ENCODE measurements around the gene ABLIM1.

Gene ABLIM1

DNA sequence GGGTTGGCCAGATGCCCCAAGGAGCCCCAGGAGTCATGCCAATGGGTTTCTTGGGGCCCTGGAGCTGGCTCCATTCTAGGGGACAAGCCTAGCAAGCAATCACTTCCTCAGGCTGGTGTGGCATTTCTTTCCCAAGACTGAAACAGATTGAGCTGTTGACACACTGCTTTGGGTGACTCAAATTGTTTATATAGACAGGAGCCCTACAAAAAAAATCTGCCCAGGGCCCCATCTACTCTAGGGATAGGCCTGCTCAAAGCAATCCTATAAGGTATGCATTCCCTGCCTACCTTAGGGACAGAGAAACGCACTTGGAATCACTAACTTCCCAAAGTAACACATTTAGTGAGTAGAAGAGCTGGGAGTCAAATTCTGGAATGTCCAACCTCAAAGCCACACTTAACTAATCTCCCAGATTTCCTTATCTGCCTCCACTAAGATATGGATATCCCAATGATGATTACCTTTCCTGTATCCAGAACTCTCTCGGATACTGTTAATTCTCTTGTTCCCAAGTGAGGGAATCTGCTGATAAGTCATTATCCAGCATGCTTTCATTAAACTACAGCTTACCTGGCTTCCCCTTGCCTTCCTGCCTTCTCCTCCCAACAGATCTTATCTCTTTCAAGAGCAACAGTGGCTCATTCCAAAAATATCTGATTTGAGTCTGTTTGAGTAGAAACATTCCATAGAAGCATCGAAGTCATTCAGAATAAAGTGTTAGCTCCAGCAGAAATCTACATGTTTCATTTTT lies 3.1 kb downstream of the ABLIM1 start:
- TF ChIP-seq ZNF384 (IDR thresholded peaks at IDR 0.05) (no peak), L3MBTL2 (conservative IDR thresholded peaks at IDR 0.05) (no peak), CTBP1 (IDR thresholded peaks at IDR 0.05; ENCODE audit: borderline replicate concordance) (no peak), ARNT (IDR thresholded peaks at IDR 0.05) (no peak), SUZ12 (IDR thresholded peaks at IDR 0.05) (no peak), LEF1 (IDR thresholded peaks at IDR 0.05; ENCODE audit: borderline replicate concordance) (no peak), TARDBP (IDR thresholded peaks at IDR 0.05) (no peak), FOXM1 (IDR thresholded peaks at IDR 0.05; ENCODE audit: borderline replicate concordance) (no peak), HDGF (IDR thresholded peaks at IDR 0.05; ENCODE audit: borderline replicate concordance) (no peak), FOXA1 (IDR thresholded peaks at IDR 0.05) (no peak), FOXK2 (IDR thresholded peaks at IDR 0.05) (no peak), ELF4 (IDR thresholded peaks at IDR 0.05) (no peak), NFRKB (IDR thresholded peaks at IDR 0.05) (no peak), SP1 (IDR thresholded peaks at IDR 0.05) (no peak)
- TF ChIP-seq, protein P1, sequence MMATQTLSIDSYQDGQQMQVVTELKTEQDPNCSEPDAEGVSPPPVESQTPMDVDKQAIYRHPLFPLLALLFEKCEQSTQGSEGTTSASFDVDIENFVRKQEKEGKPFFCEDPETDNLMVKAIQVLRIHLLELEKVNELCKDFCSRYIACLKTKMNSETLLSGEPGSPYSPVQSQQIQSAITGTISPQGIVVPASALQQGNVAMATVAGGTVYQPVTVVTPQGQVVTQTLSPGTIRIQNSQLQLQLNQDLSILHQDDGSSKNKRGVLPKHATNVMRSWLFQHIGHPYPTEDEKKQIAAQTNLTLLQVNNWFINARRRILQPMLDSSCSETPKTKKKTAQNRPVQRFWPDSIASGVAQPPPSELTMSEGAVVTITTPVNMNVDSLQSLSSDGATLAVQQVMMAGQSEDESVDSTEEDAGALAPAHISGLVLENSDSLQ (IDR thresholded peaks at IDR 0.05) = no peak
- ChIA-PET CTCF (no interaction called here), POLR2A (no interaction called here)
- no peak for DNase-seq (ENCODE audit: extremely low spot score)

DNA sequence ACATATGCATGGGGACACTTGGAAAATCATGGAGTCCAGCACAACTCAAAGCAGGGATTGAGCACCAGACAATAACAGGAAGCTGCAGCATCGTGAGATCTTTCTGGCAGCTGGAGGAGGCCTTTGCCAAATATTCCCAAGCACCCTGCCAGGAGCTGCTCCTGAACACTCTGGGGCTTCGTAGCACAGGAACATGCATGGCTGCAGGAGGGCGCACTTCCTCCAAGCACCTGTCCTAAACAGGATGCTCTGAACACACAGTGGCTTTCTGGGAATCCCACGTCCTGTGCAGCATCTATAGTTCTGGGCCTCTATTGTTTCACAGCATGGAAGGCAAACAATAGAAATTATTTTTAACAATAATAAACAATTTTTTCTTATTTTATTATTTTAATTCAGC lies 4.1 kb downstream of the ABLIM1 start:
- TF ChIP-seq FOXM1 (IDR thresholded peaks at IDR 0.05; ENCODE audit: borderline replicate concordance) = no peak
- TF ChIP-seq ZNF384 (IDR thresholded peaks at IDR 0.05) = no peak
- TF ChIP-seq ELF4 (IDR thresholded peaks at IDR 0.05) = no peak
- ChIA-PET POLR2A (interaction anchor here (0.7 to 1.6 kb wide), 2 partner anchors 20 to 57 kb away, joined by 3 to 4 read pairs; no protein-coding TSS in a partner anchor), CTCF (no interaction called here)
- no peak for DNase-seq (ENCODE audit: extremely low spot score)

DNA sequence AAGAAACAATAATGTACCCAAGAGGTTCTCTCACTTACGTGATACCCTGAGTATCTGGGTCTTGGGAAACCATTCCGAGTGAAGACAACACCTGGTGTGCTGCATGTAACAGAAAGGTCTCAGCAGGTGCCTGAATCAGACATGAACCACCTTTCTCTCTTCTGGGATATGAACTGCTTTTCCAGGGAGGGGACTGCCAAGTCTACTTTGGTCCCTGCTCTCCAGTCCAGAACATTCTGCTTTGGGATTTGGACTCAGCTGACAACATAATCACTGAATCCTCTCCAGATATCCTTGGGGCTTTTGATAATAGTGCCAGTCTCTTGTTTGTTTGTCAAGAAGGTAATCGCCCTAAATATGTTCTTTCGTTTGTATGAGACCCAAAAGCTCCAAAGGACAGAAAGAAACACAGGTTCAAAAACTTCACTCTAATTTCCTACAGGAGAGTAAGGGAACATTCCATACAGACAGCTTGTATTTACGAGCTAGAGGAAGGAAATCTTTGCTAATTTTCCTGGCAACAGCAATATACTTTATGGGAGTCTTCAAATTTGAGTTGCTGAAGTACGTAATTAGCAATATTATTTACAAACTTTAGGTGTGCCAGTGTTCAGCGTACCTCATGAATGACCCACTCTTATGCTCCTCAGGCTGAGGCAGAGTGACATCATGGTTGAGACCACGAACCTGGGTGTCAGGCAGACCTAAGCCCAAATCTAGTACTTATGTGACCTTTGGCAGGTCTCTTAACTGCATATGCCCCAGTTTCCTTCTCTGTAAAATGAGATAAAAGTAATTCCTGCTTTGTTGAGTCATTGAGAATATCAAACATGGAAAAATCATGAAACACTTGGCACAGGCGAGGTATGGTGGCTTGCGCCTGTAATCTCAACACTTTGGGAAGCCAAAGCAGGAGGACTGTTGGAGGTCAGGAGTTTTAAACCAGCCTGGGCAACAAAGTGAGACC lies 5.4 kb downstream of the ABLIM1 start:
- POLR2A ChIA-PET = interaction anchor here (1.6 kb wide), 1 partner anchor 19 kb away, joined by 4 read pairs; no protein-coding TSS in a partner anchor

DNA sequence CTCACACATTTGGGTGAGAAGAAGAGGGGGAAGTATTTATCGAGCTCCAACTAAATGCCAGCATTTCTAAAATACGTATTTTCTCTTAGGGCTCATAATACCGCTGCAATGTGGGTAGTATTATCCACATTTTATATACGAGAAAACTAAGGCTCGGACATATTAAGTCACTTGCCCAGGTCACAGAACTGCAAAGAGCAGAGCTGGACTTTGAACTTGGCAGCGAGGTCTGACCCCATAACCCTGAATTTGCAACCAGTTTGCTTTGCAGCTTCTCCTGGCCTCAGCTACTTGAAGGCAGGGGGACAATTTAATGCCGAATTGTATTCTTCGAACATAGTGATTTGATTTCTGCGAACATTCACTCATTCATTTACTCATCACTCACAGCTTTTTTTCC lies 7.2 kb downstream of the ABLIM1 start:
- TF ChIP-seq BHLHE40 (IDR thresholded peaks at IDR 0.05; ENCODE audit: borderline replicate concordance) (no peak), SP1 (IDR thresholded peaks at IDR 0.05) (no peak), FOXA1 (IDR thresholded peaks at IDR 0.05) (no peak), ELF4 (IDR thresholded peaks at IDR 0.05) (no peak)
- CTCF ChIA-PET = no interaction called here
- no peak for DNase-seq (ENCODE audit: extremely low spot score)
- POLR2A ChIA-PET = interaction anchor here (0.9 to 1.1 kb wide), 2 partner anchors 10 to 47 kb away, joined by 3 read pairs; no protein-coding TSS in a partner anchor

More for the DNA sequence above, 5.4 kb downstream of the ABLIM1 start:
- no peak for DNase-seq (ENCODE audit: extremely low spot score)
- CTCF ChIA-PET = interaction anchor here (0.8 kb wide), 1 partner anchor 24 kb away, joined by 3 read pairs; no protein-coding TSS in a partner anchor
- TF ChIP-seq, protein P1 (IDR thresholded peaks at IDR 0.05) = no peak
- TF ChIP-seq L3MBTL2 (conservative IDR thresholded peaks at IDR 0.05) (no peak), ELF4 (IDR thresholded peaks at IDR 0.05) (no peak), FOXK2 (IDR thresholded peaks at IDR 0.05) (no peak), NFRKB (IDR thresholded peaks at IDR 0.05) (no peak), SUZ12 (IDR thresholded peaks at IDR 0.05) (no peak), HDGF (IDR thresholded peaks at IDR 0.05; ENCODE audit: borderline replicate concordance) (no peak), BHLHE40 (IDR thresholded peaks at IDR 0.05; ENCODE audit: borderline replicate concordance) (no peak), TARDBP (IDR thresholded peaks at IDR 0.05) (no peak), FOXA1 (IDR thresholded peaks at IDR 0.05) (no peak), CTBP1 (IDR thresholded peaks at IDR 0.05; ENCODE audit: borderline replicate concordance) (no peak), ZNF384 (IDR thresholded peaks at IDR 0.05) (no peak), FOXM1 (IDR thresholded peaks at IDR 0.05; ENCODE audit: borderline replicate concordance) (no peak), LEF1 (IDR thresholded peaks at IDR 0.05; ENCODE audit: borderline replicate concordance) (no peak), SP1 (IDR thresholded peaks at IDR 0.05) (no peak)

DNA sequence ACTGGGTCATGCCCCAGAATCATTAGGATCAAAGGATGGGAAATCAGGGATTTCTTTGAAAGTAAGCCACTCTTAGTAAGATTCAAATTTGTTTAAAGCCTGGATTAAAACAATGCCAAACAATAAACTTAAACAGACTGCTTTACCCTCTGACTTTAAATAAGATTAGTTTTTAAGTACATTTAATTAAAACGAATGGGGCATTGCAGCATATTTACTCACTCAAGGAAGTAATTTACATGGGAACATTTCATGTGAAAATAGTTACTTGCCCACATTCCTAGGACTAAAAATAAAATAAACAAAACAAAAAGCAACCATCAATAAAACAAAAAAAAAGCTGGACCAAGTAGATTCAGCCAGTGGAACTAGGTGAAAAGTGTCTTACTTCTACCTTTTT lies 7.8 kb downstream of the ABLIM1 start:
- DNase-seq (ENCODE audit: extremely low spot score) = no peak
- ChIA-PET POLR2A (interaction anchor here (0.9 kb wide), 1 partner anchor 46 kb away, joined by 3 read pairs; no protein-coding TSS in a partner anchor), CTCF (no interaction called here)
- TF ChIP-seq ELF4 (IDR thresholded peaks at IDR 0.05) (no peak), FOXM1 (IDR thresholded peaks at IDR 0.05; ENCODE audit: borderline replicate concordance) (no peak), LEF1 (IDR thresholded peaks at IDR 0.05; ENCODE audit: borderline replicate concordance) (no peak), BHLHE40 (IDR thresholded peaks at IDR 0.05; ENCODE audit: borderline replicate concordance) (no peak), ZNF384 (IDR thresholded peaks at IDR 0.05) (no peak), TARDBP (IDR thresholded peaks at IDR 0.05) (no peak), ARNT (IDR thresholded peaks at IDR 0.05) (no peak), SUZ12 (IDR thresholded peaks at IDR 0.05) (no peak), CTBP1 (IDR thresholded peaks at IDR 0.05; ENCODE audit: borderline replicate concordance) (no peak), HDGF (IDR thresholded peaks at IDR 0.05; ENCODE audit: borderline replicate concordance) (no peak), NFRKB (IDR thresholded peaks at IDR 0.05) (no peak), L3MBTL2 (conservative IDR thresholded peaks at IDR 0.05) (no peak), FOXK2 (IDR thresholded peaks at IDR 0.05) (no peak), FOXA1 (IDR thresholded peaks at IDR 0.05) (no peak), SP1 (IDR thresholded peaks at IDR 0.05) (no peak)
- TF ChIP-seq, protein P1 (IDR thresholded peaks at IDR 0.05) = no peak

Data from HEK293T (cell line).